GM12875 (cell line): ENCODE data around the gene PDE4D.

Experiments
- H3K4me3 ChIP-seq: one replicate; pipeline ENCODE4 v1.5.1; 2011; ENCODE audit warnings: low read depth, low read length, control low read depth
- CTCF ChIP-seq: IDR thresholded peaks from 2 replicates; pipeline ENCODE4 v1.5.1; 2011; ENCODE audit warnings: low read depth, mild to moderate bottlenecking, control low read depth, inconsistent platforms, low read length, moderate library complexity, borderline replicate concordance; ENCODE audit not compliant: insufficient read depth

The PDE4D gene

GRCh38 chr5:59179704-59180103, 713.8 kb downstream of the PDE4D start:
- no peak overlapping the region for H3K4me3 ChIP-seq
- TF ChIP-seq CTCF = no peak

GRCh38 chr5:59178482-59178881, 715.0 kb downstream of the PDE4D start:
- no peak overlapping the region for H3K4me3 ChIP-seq
- TF ChIP-seq CTCF = no peak

- no peak overlapping the region for H3K4me3 ChIP-seq
- no peak for TF ChIP-seq CTCF
Observed at GRCh38 chr5:59178071-59178470, 715.5 kb downstream of the PDE4D start.

GRCh38 chr5:59177644-59178043, 715.9 kb downstream of the PDE4D start:
- no peak for TF ChIP-seq CTCF
- H3K4me3 ChIP-seq = no peak overlapping the region

- no peak overlapping the region for H3K4me3 ChIP-seq
Observed at GRCh38 chr5:59174248-59174844, 719.2 kb downstream of the PDE4D start.

GRCh38 chr5:59173578-59173977, 719.9 kb downstream of the PDE4D start:
- H3K4me3 ChIP-seq = no peak overlapping the region
- TF ChIP-seq CTCF = no peak

More at GRCh38 chr5:59174248-59174844, 719.2 kb downstream of the PDE4D start:
- TF ChIP-seq CTCF = peak; percentile 71; the same call in 1 of the 2 replicates

GRCh38 chr5:59171131-59171530, 722.4 kb downstream of the PDE4D start:
- no peak for TF ChIP-seq CTCF
- no peak overlapping the region for H3K4me3 ChIP-seq
